IMR-90 (cell line): Measurements from ENCODE around the gene RALA. TPM values are rescaled to one million over a fixed set of nuclear protein-coding genes. Genes with fewer than 3 reads are reported as not detected.

Experiments used
- ATAC-seq: fragments of 200-7000 bp; cut with Tn5 transposase; 2 replicates; pipeline ENCODE4 v1.9.1; 2020; ENCODE audit warnings: low read depth, mild to moderate bottlenecking, moderate library complexity
- BruUV-seq: library from RNA; stranded (reverse); fragments of 400-500 nt; replicated peaks from 2 replicates; lab custom pipeline; 2021; lab: Mats Ljungman, UMichigan
- CTCF ChIA-PET: fragments of 300-600 bp; formaldehyde crosslinking; extraction: SDS; loops from one replicate; lab custom pipeline; 2021; ENCODE audit warnings: antibody characterized with exemption; lab: Yijun Ruan, JAX
- POLR2A ChIA-PET: fragments of 300-600 bp; sonication (Branson Sonifier 250); formaldehyde crosslinking; loops from one replicate; lab custom pipeline; 2022; ENCODE audit warnings: antibody characterized with exemption; ENCODE audit not compliant: unreplicated experiment; lab: Charles Lee
- DNase-seq: peaks from one replicate; pipeline ENCODE4 v3.0.0; 2013
- H2AFZ ChIP-seq: replicated peaks from 2 replicates; pipeline ENCODE3; 2013; ENCODE audit warnings: low read length, mild to moderate bottlenecking; ENCODE audit not compliant: poor library complexity
- H2AK5ac ChIP-seq: 2 replicates; pipeline ENCODE4 v1.6.1; 2013; ENCODE audit warnings: low read depth, low read length, inconsistent platforms
- H2AK9ac ChIP-seq: replicated peaks from 2 replicates; pipeline ENCODE3; 2013; ENCODE audit warnings: mild to moderate bottlenecking, low read depth, low read length, moderate library complexity; ENCODE audit not compliant: poor library complexity
- H2BK120ac ChIP-seq: 2 replicates; pipeline ENCODE4 v1.6.1; 2013; ENCODE audit warnings: low read depth, low read length, inconsistent platforms
- H2BK15ac ChIP-seq: 3 replicates; pipeline ENCODE4 v1.6.1; 2013; ENCODE audit warnings: low read depth, low read length, inconsistent platforms
- H2BK20ac ChIP-seq: 2 replicates; pipeline ENCODE4 v1.6.1; 2013; ENCODE audit warnings: low read depth, mild to moderate bottlenecking, inconsistent platforms, low read length, moderate library complexity
- H2BK5ac ChIP-seq: 2 replicates; pipeline ENCODE4 v1.6.1; 2013; ENCODE audit warnings: mild to moderate bottlenecking, low read depth, low read length, inconsistent platforms; ENCODE audit not compliant: poor library complexity, severe bottlenecking
- H3K14ac ChIP-seq: replicated peaks from 2 replicates; pipeline ENCODE4 v1.6.1; 2013; ENCODE audit warnings: low read depth, low read length, inconsistent platforms
- H3K18ac ChIP-seq: 2 replicates; pipeline ENCODE4 v1.6.1; 2013; ENCODE audit warnings: low read depth, low read length, control low read depth
- H3K23ac ChIP-seq: 2 replicates; pipeline ENCODE4 v1.6.1; 2013; ENCODE audit warnings: low read depth, low read length, inconsistent platforms
- H3K27ac ChIP-seq: 2 replicates; pipeline ENCODE4 v1.5.1; 2013; ENCODE audit warnings: mild to moderate bottlenecking, control low read depth, low read length; ENCODE audit not compliant: insufficient read depth
- H3K27me3 ChIP-seq: 2 replicates; pipeline ENCODE4 v1.6.1; 2013; ENCODE audit warnings: low read length; ENCODE audit not compliant: control insufficient read depth, insufficient read depth
- H3K36me3 ChIP-seq: 2 replicates; pipeline ENCODE4 v1.6.1; 2013; ENCODE audit warnings: low read length, mixed read lengths; ENCODE audit not compliant: control insufficient read depth, insufficient read depth
- H3K4ac ChIP-seq: 2 replicates; pipeline ENCODE4 v1.6.1; 2013; ENCODE audit warnings: low read depth, low read length, inconsistent platforms
- H3K4me1 ChIP-seq: 2 replicates; pipeline ENCODE4 v1.6.1; 2013; ENCODE audit warnings: low read length, mixed read lengths; ENCODE audit not compliant: control insufficient read depth, insufficient read depth
- H3K4me2 ChIP-seq: 2 replicates; pipeline ENCODE4 v1.6.1; 2013; ENCODE audit warnings: low read depth, mild to moderate bottlenecking, control low read depth, low read length, moderate library complexity
- H3K4me3 ChIP-seq: 2 replicates; pipeline ENCODE4 v1.5.1; 2013; ENCODE audit warnings: low read depth, mild to moderate bottlenecking, control low read depth, low read length, moderate library complexity; ENCODE audit not compliant: insufficient read depth
- H3K56ac ChIP-seq: 2 replicates; pipeline ENCODE4 v1.6.1; 2013; ENCODE audit warnings: low read length, inconsistent platforms; ENCODE audit not compliant: insufficient read depth; ENCODE audit errors: extremely low read depth
- H3K79me1 ChIP-seq, 2 experiments: 2 replicates each; pipeline ENCODE4 v1.6.1; 2013; ENCODE audit warnings: low read length in 2 of 2, inconsistent platforms in 1 of 2, low read depth in 1 of 2
- H3K9ac ChIP-seq: 2 replicates; pipeline ENCODE4 v1.6.1; 2013; ENCODE audit warnings: low read depth, low read length, control low read depth
- H3K9me1 ChIP-seq: 2 replicates; pipeline ENCODE4 v1.6.1; 2013; ENCODE audit warnings: low read length, inconsistent platforms; ENCODE audit not compliant: insufficient read depth
- H3K9me3 ChIP-seq: 2 replicates; pipeline ENCODE4 v1.6.1; 2013; ENCODE audit warnings: low read length; ENCODE audit not compliant: control insufficient read depth, insufficient read depth
- H4K20me1 ChIP-seq: 2 replicates; pipeline ENCODE4 v1.6.1; 2013; ENCODE audit warnings: low read length, inconsistent platforms; ENCODE audit not compliant: insufficient read depth
- H4K5ac ChIP-seq: 2 replicates; pipeline ENCODE4 v1.6.1; 2013; ENCODE audit warnings: mild to moderate bottlenecking, low read depth, low read length, control low read depth
- H4K8ac ChIP-seq, 2 experiments: 2 replicates each; pipeline ENCODE4 v1.6.1; 2013; ENCODE audit warnings: low read depth in 2 of 2, low read length in 2 of 2, control low read depth in 1 of 2, inconsistent platforms in 1 of 2
- H4K91ac ChIP-seq: 2 replicates; pipeline ENCODE4 v1.6.1; 2013; ENCODE audit warnings: low read depth, low read length, inconsistent platforms; ENCODE audit not compliant: insufficient read depth
- BHLHE40 ChIP-seq: fragments of 150-350 bp; IDR thresholded peaks from 2 replicates; pipeline ENCODE4 v1.6.1; 2016; ENCODE audit warnings: mild to moderate bottlenecking, low read depth, low read length
- CTCF ChIP-seq: conservative IDR thresholded peaks from 2 replicates; pipeline ENCODE4 v1.5.1; 2012; ENCODE audit warnings: mild to moderate bottlenecking, low read depth, low read length, improper control_type of control experiment
- RFX5 ChIP-seq: IDR thresholded peaks from 2 replicates; pipeline ENCODE4 v1.8.0; 2012; ENCODE audit warnings: low read depth, mild to moderate bottlenecking, low read length, moderate library complexity
- SMC3 ChIP-seq: fragments of 150-350 bp; IDR thresholded peaks from 2 replicates; pipeline ENCODE4 v1.6.1; 2016; ENCODE audit warnings: low read depth, mild to moderate bottlenecking, antibody characterized with exemption, low read length, moderate library complexity
- WGBS, 2 experiments: methylation state at CpG; one replicate each; pipeline versions ENCODE4 v1.1.5 to v1.1.7; 2013; ENCODE audit warnings: missing lambda C conversion rate in 2 of 2; ENCODE audit not compliant: insufficient read length in 1 of 2; ENCODE audit errors: extremely low coverage in 2 of 2; 5-methylcytosine and 5-hydroxymethylcytosine counted together
- dilution Hi-C: fragments of 300-500 bp; cut with HindIII; formaldehyde crosslinking; loops from one replicate; pipeline ENCODE4 v1.14.3; 2018; ENCODE audit warnings: low sequenced_read_pairs; ENCODE audit not compliant: unreplicated experiment
- in situ Hi-C: fragments of 300-500 bp; cut with MboI; formaldehyde crosslinking; loops from 3 replicates; pipeline ENCODE4 v1.14.3; 2019; ENCODE audit warnings: low sequenced_read_pairs, inconsistent platforms, mixed read lengths
- intact Hi-C: fragments of 100-400 bp; cut with micrococcal nuclease; formaldehyde crosslinking; loops from 2 replicates; pipeline ENCODE4 v1.10.0; 2022
- polyA plus RNA-seq, 3 experiments: library from polyadenylated mRNA; depleted of rRNA; stranded (reverse); fragments of >200 nt; gene quantifications; 2 replicates each; pipeline ENCODE4 v1.2.3, GENCODE V29; 2012; ENCODE audit warnings: low replicate concordance in 1 of 3
- total RNA-seq: library from RNA; depleted of rRNA; stranded (reverse); fragments of >200 nt; gene quantifications from 2 replicates; pipeline ENCODE4 v1.2.3, GENCODE V29; 2012

Gene RALA
- total and polyA plus RNA-seq, 2 of the 4 experiments (the other 2 are of a cell fraction) = 7.7 to 20.5 TPM

- no peak overlapping the region for H2BK120ac ChIP-seq
- no CpG with 5 or more reads among the region's 4 CpGs for WGBS, 2 experiments
- intact Hi-C loops = no loop called here
- DNase-seq (no peak), ATAC-seq (no peak)
- H3K27ac ChIP-seq = no peak overlapping the region
- H3K23ac ChIP-seq = no peak overlapping the region
- no peak overlapping the region; the same call in 1 of the 2 replicates for H2BK20ac ChIP-seq
- no peak overlapping the region for H2AFZ ChIP-seq
- no peak overlapping the region for H3K4me2 ChIP-seq
- H4K8ac ChIP-seq = no peak overlapping the region
- no peaks in the 10 kb centered on the region for H3K9me3 ChIP-seq
- H3K79me1 ChIP-seq = peaks cover 17 to 18% of the 10 kb centered on the region in 2 experiments; a peak in 3 of 4 replicates
- H4K20me1 ChIP-seq = no peaks in the 10 kb centered on the region
- no peak overlapping the region for H2BK5ac ChIP-seq
- no peaks in the 10 kb centered on the region for H3K36me3 ChIP-seq
- H3K18ac ChIP-seq = no peak overlapping the region
- H2AK9ac ChIP-seq = no peak overlapping the region
- no TSS peak for BruUV-seq
- in situ Hi-C loops = no loop called here
- no peak overlapping the region for H3K4me3 ChIP-seq
- H4K91ac ChIP-seq = no peak overlapping the region
- POLR2A ChIA-PET = no interaction called here
- no peak overlapping the region for H3K14ac ChIP-seq
- no peaks in the 10 kb centered on the region for H3K27me3 ChIP-seq
- no peak overlapping the region for H2BK15ac ChIP-seq
- no peak overlapping the region for H2AK5ac ChIP-seq
- H3K4me1 ChIP-seq = peaks cover 5% of the 10 kb centered on the region; the same call in 1 of the 2 replicates
- no peak for TF ChIP-seq BHLHE40
- no peak for TF ChIP-seq SMC3
- no peak for TF ChIP-seq CTCF
- no peak for TF ChIP-seq RFX5
- CTCF ChIA-PET = interaction anchor here (0.6 kb wide), 1 partner anchor 128 kb away, joined by 4 read pairs; no protein-coding TSS in a partner anchor
- H3K9me1 ChIP-seq = peaks cover 2% of the 10 kb centered on the region; the same call in 1 of the 2 replicates
- no peak overlapping the region for H3K9ac ChIP-seq
- H3K4ac ChIP-seq = no peak overlapping the region
- dilution Hi-C loops = no loop called here
- H4K5ac ChIP-seq = no peak overlapping the region
- no peak overlapping the region for H3K56ac ChIP-seq
Measured at GRCh38 chr7:39618868-39619267, 4.5 kb upstream of the RALA start.
